Suprapubic skin (tissue), 3 donors: ENCODE data around the gene NCAPD2.

Experiments
- CTCF ChIP-seq, 2 donors: fragments of 200-600 bp in 1 of 2; fragments of 450-650 bp in 1 of 2; sonication (generic) in 1 of 2; IDR thresholded peaks; one replicate each; pipeline ENCODE4 v1.5.1; 2016 to 2019; ENCODE audit warnings: antibody characterized with exemption in 2 of 2, mild to moderate bottlenecking in 1 of 2, moderate library complexity in 1 of 2
- POLR2AphosphoS5 ChIP-seq, 3 donors: sonication (generic); formaldehyde crosslinking; IDR thresholded peaks; one replicate each; pipeline ENCODE4 v1.6.1; 2017; ENCODE audit warnings: antibody characterized with exemption in 3 of 3

GRCh38 chr12:6461401-6462233 lies 32.3 kb upstream of the NCAPD2 start:
- TF ChIP-seq CTCF (IDR thresholded peaks at IDR 0.05) (no peak), POLR2AphosphoS5 (IDR thresholded peaks at IDR 0.05) (no peak)
